T-helper 2 cell treated with Interferon-gamma antibody and Interleukin-4, amounts not matched to agents 5 μg/mL and 100 μg/mL, for 36 hours (primary cell): ENCODE data around the gene CIROP.
A peak's percentile ranks its signal among the peaks of the same experiment; 100 is the strongest.

Experiments used
- DNase-seq: peaks from one replicate; pipeline ENCODE4 v3.0.0; 2021; ENCODE audit warnings: low spot score
- H3K27ac Mint-ChIP-seq: one replicate; pipeline ENCODE4 v1.8.0; 2021; ENCODE audit warnings: mild to moderate bottlenecking, mixed read lengths
- H3K27me3 Mint-ChIP-seq: one replicate; pipeline ENCODE4 v1.8.0; 2021; ENCODE audit warnings: low read depth, mixed read lengths
- H3K36me3 Mint-ChIP-seq: one replicate; pipeline ENCODE4 v1.8.0; 2021; ENCODE audit warnings: low read depth, mixed read lengths
- H3K4me1 Mint-ChIP-seq: one replicate; pipeline ENCODE4 v1.8.0; 2021; ENCODE audit warnings: low read depth, mixed read lengths
- H3K4me3 Mint-ChIP-seq: one replicate; pipeline ENCODE4 v1.8.0; 2022; ENCODE audit warnings: mild to moderate bottlenecking, moderate library complexity, mixed read lengths
- H3K9me3 Mint-ChIP-seq: one replicate; pipeline ENCODE4 v1.8.0; 2021; ENCODE audit warnings: mixed read lengths

Gene CIROP

DNA sequence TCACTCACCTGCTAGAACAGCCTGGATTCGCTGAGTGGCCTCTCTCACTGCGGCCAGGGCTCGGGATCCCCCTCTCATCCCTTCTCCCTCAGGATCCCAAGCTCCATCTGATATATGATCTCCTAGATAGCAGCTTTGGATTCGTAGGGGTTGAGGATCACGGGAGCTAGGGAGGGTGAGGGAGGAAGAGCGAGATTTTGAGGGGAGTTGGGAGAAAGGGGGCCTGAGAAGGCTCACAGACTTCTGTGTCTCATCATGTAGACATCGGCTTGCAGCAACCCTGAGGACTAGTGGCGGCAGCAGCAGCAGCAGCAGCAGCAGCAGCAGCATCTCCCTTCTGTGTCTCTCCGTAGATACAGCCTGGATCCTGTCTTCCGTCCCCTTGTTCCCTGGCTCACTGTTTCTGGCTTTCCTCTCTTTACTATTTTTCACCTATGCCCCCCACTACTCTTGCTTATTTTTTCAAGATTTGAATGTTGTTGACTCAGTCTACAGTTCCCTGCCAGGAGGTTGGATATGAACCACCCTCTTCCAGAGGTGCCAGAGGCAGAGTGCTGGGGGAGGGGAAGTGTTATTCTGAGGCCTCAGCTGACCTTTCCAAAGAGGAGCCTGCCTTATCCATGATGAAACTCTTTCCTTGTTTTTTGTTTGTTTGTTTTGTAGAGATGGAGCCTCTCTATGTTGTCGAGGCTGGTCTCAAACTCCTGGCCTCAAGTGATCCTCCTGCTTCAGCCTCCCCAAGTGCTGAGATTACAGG, at the start of gene CIROP:
TSS of gene CIROP (minus strand) at position 399 of the 757 bp plus-strand sequence. CDS start at position 330, 69 bp downstream.
- Mint-ChIP-seq H3K4me3 (no peak within 1 kb of the TSS), H3K36me3 (peaks cover 2% of the 10 kb centered on the region), H3K4me1 (no peaks in the 10 kb centered on the region), H3K27ac (no peak within 1 kb of the TSS), H3K27me3 (peaks cover 7% of the 10 kb centered on the region), H3K9me3 (no peaks in the 10 kb centered on the region)
- no peak for DNase-seq

DNA sequence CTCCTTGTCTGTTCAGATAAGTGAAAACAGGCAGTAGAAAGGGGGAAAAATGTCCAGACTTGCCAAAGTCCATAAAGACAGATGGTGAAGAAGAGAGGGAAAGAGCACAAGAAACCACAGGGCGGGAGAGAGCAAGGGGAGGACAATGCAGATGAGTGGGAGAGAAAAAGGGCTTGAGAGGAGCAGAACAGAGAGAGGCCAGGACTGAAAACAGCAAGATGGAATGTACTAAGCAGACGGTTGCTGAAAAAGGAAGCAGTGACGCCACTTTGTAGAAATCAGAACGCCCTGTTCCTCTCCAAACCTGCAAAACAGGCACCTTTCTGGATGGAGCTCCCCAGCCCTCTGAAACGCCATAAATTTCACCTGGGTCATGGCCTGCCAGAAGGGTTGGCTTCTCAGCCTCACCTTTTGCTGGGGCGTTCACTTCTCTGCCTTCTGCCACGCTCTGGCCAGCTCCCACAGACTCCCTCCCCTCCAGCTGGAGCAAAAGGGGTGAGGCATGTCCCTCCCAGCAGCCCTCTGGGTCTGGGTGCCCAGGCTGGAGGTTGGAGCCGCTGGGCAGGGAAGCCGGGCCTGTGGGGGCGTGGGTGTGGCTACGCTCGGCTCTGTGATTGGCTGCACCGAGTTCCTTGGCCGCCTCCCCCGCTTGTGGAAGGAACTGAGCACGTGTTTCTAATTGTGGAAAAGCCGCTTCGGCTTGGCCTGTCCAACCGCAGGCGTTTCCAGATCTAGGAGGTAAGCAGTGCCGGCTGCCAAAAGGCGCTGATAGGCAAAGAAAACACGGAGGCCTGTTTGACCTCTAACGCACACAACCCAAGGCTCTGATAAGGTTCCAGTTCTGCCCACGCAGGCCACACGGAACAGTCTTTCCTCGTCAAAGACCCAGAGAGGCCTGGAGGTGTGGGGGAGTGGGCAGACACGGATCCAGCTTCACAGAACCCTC, 49.3 kb upstream of the CIROP start:
- no peak for DNase-seq
- H3K9me3 Mint-ChIP-seq = no peaks in the 10 kb centered on the region
- no peak overlapping the region for H3K27ac Mint-ChIP-seq
- peaks cover 11% of the 10 kb centered on the region for H3K4me1 Mint-ChIP-seq
- no peaks in the 10 kb centered on the region for H3K36me3 Mint-ChIP-seq
- H3K27me3 Mint-ChIP-seq = peaks cover under 1% of the 10 kb centered on the region
- H3K4me3 Mint-ChIP-seq = no peak overlapping the region

DNA sequence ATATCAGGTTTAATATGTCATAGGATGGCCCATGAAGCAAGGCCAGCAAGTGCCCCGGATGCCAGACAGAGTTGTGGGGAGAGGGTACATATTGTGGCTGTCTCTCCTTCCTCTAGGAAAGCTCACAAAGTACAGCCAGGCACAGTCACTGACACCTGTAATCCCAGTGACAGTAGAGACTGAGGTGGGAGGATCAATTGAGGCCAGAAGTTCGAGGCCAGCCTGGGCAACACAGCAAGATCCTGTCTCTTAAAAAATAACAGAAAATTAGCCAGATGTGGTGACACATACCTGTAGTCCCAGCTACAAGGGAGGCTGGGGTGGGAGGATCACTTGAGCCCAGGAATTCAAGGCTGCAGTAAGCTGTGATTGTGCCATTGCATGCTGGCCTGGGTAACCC, 46.6 kb upstream of the CIROP start:
- peaks cover 24% of the 10 kb centered on the region for H3K4me1 Mint-ChIP-seq
- no peaks in the 10 kb centered on the region for H3K9me3 Mint-ChIP-seq
- no peak overlapping the region for H3K27ac Mint-ChIP-seq
- no peaks in the 10 kb centered on the region for H3K36me3 Mint-ChIP-seq
- no peaks in the 10 kb centered on the region for H3K27me3 Mint-ChIP-seq
- H3K4me3 Mint-ChIP-seq = no peak overlapping the region
- DNase-seq = no peak

DNA sequence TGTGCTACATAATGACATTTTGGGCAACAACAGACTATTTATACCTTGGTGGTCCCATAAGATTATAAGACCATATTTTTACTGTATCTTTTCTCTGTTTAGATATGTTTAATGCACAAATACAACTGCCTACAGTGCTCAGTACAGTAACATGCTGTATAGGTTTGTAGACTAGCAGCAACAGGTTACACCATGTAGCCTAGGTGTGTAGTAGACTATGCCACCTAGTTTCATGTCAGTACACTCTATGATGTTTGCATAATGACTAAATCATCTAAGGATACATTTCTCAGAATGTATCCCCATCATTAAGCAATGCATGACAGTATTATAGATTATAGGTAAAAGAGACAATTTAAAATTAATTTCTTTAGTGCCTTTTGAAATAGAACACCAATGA, 45.0 kb upstream of the CIROP start:
- Mint-ChIP-seq H3K4me3 (no peak overlapping the region), H3K36me3 (no peaks in the 10 kb centered on the region), H3K9me3 (no peaks in the 10 kb centered on the region), H3K27me3 (no peaks in the 10 kb centered on the region), H3K4me1 (peaks cover 23% of the 10 kb centered on the region), H3K27ac (no peak overlapping the region)
- DNase-seq = no peak

DNA sequence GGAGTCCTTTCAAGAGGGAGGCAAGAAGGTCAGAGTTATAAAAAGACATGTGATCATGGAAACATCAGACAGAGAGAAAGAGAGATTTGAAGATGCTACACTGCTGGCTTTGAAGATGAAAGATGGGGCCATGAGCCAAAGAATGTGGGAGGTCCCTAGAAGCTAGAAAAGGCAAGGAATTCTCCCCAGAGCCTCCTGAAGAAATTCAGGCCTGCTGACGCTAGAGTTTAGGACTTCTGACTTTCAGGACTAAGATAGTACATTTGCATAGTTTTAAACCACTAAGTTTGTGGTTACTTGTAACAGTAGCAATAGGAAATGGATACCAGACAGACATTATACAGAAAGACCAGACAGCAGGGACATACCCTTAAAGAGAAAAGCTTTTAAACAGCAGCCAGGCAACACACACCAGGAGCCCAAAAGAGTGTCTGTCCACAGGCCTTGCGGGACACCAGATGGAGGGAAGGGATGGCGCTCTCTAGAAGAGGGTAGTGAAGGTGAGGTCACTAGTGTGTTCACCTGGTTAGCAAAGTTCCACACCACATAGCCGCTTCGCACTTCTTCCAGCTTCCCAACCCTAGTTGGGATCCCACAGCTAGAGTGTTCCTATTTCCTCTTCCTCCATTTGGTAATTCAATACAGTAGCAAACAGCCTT, 43.9 kb upstream of the CIROP start:
- Mint-ChIP-seq H3K9me3 (no peaks in the 10 kb centered on the region), H3K27me3 (no peaks in the 10 kb centered on the region), H3K36me3 (no peaks in the 10 kb centered on the region), H3K4me3 (no peak overlapping the region), H3K4me1 (peaks cover 19% of the 10 kb centered on the region), H3K27ac (no peak overlapping the region)
- DNase-seq = no peak

DNA sequence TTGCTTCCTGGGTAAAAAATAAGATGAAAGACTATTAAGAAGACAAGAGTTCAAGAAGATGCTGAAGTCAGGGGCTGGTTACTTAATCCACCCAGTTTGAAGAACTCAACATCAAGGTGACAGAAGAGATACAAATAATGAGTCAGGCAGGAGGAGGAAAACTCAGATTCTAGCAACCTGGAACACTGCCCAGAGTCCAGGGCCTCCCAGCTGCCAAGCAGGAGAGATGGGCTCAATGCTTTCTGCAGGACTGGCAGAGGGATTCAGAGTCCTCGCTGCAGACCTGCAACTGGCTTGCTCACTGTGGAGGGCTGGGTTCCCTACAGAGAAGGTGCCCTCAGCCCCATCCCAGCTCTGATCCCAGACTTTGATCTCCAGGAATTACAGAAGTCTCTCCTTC, 42.9 kb upstream of the CIROP start:
- no peaks in the 10 kb centered on the region for H3K27me3 Mint-ChIP-seq
- no peak overlapping the region for H3K27ac Mint-ChIP-seq
- DNase-seq = no peak
- no peaks in the 10 kb centered on the region for H3K9me3 Mint-ChIP-seq
- no peak overlapping the region for H3K4me3 Mint-ChIP-seq
- H3K4me1 Mint-ChIP-seq = peaks cover 18% of the 10 kb centered on the region
- no peaks in the 10 kb centered on the region for H3K36me3 Mint-ChIP-seq

DNA sequence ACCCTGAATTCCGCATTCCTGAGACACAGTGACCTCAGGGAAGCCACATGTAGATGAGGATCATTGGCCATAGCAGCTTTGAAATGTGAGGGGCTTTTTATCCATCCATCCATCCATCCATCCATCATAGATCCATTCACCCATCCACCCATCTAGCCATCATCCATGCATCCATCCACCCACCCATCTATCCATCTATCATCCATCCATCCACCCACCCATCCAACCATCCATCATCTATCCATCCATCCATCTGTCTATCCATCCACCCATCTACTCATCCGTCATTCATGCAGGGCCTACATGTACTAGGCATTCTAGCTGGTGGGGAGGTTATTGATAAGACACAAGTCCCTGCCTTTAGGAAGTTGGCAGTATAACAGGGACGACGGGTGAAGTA, 42.2 kb upstream of the CIROP start:
- H3K9me3 Mint-ChIP-seq = no peaks in the 10 kb centered on the region
- H3K4me3 Mint-ChIP-seq = no peak overlapping the region
- no peaks in the 10 kb centered on the region for H3K27me3 Mint-ChIP-seq
- no peak overlapping the region for H3K27ac Mint-ChIP-seq
- no peak for DNase-seq
- no peaks in the 10 kb centered on the region for H3K36me3 Mint-ChIP-seq
- H3K4me1 Mint-ChIP-seq = peaks cover 18% of the 10 kb centered on the region

DNA sequence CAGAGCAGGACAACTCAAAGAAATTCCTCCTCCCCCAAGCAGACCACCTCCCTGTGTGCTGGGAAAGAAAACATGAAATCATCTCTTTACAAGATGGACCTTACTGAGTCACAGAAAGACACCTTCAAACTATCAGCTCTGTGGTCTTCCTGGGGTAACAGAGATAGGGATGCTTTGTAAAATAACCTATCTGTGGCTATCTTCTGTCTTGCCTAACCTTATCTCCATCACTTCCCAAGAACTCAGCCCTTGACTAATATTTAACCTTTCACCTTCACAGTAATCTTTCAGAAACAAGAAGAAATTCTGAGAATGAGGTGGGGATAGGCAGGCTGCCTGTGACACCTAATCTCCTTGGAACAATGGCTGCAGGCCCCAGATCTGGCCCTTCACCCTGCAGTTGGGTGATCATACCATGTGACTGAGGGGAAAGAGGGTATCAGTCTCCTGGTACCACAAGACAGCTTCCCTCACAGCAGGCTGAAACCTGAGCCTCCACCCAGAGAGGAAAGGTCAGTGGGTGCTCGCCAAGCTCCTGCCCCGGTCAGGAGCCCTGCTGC, 41.6 kb upstream of the CIROP start:
- Mint-ChIP-seq H3K4me1 (peaks cover 18% of the 10 kb centered on the region), H3K27ac (no peak overlapping the region), H3K27me3 (no peaks in the 10 kb centered on the region), H3K9me3 (no peaks in the 10 kb centered on the region), H3K36me3 (no peaks in the 10 kb centered on the region), H3K4me3 (no peak overlapping the region)
- DNase-seq = peak; percentile 17

DNA sequence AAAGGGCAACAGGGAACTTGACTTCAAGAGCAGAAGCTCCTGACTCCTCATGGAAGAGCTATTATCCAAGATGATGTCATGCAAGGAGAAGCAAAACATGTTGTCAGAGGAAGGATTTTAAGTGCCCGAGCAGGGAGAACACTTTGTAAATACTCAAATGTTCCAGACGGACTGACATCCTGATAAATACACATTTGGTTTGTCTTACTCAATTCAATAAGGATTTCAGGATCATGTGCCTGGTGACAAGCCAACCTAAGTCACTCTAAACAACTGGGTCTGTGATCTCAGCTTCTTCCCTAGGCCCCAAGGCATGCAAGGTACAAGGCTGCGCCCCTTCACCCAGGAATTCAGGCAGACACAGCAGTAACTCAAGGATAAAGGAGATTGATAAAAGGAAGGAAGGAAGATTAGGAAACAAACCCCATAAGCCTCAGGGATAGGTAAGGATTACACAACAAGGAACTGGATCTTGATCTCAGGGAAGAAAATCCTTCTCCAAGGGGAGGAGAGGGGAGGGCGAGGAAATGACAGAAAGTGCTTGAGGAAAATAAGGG, 41.1 kb upstream of the CIROP start:
- H3K4me1 Mint-ChIP-seq = peaks cover 18% of the 10 kb centered on the region
- no peaks in the 10 kb centered on the region for H3K27me3 Mint-ChIP-seq

DNA sequence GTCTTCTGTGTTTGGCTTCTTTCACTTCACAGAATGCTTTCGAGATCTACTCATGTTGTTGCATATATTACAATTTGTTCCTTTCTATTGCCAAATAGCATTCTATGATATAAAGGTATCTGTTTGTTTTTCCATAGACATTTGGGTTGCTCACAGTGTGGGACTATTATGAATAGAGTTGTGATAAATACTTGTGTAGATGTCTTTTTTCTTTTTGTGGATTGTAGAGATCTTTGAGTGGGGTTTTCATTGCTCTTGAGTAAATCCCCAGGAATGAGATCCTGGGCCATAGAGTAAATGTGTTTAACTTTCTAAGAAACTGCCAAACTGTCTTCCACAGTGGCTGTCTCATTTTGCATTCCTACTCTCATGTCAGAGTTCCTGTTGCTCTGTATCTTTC, 39.1 kb upstream of the CIROP start:
- DNase-seq = no peak
- Mint-ChIP-seq H3K9me3 (no peaks in the 10 kb centered on the region), H3K36me3 (no peaks in the 10 kb centered on the region), H3K27ac (no peak overlapping the region), H3K4me3 (no peak overlapping the region), H3K4me1 (peaks cover 15% of the 10 kb centered on the region), H3K27me3 (no peaks in the 10 kb centered on the region)

More for the DNA sequence above, 41.1 kb upstream of the CIROP start:
- H3K36me3 Mint-ChIP-seq = no peaks in the 10 kb centered on the region
- no peak overlapping the region for H3K4me3 Mint-ChIP-seq
- H3K9me3 Mint-ChIP-seq = no peaks in the 10 kb centered on the region
- no peak for DNase-seq
- H3K27ac Mint-ChIP-seq = no peak overlapping the region

GRCh38 chr14:23142826-23143225, 38.0 kb upstream of the CIROP start:
- H3K27me3 Mint-ChIP-seq = no peaks in the 10 kb centered on the region
- no peak for DNase-seq
- no peaks in the 10 kb centered on the region for H3K9me3 Mint-ChIP-seq
- no peak overlapping the region for H3K4me3 Mint-ChIP-seq
- peaks cover 10% of the 10 kb centered on the region for H3K4me1 Mint-ChIP-seq
- H3K36me3 Mint-ChIP-seq = no peaks in the 10 kb centered on the region
- no peak overlapping the region for H3K27ac Mint-ChIP-seq

- H3K4me3 Mint-ChIP-seq = no peak overlapping the region
- no peaks in the 10 kb centered on the region for H3K27me3 Mint-ChIP-seq
- no peaks in the 10 kb centered on the region for H3K36me3 Mint-ChIP-seq
- no peak for DNase-seq
- H3K27ac Mint-ChIP-seq = no peak overlapping the region
- peaks cover 7% of the 10 kb centered on the region for H3K4me1 Mint-ChIP-seq
- no peaks in the 10 kb centered on the region for H3K9me3 Mint-ChIP-seq
Observed at GRCh38 chr14:23141706-23142444, 37.1 kb upstream of the CIROP start.

- H3K36me3 Mint-ChIP-seq = no peaks in the 10 kb centered on the region
- no peaks in the 10 kb centered on the region for H3K9me3 Mint-ChIP-seq
- H3K27ac Mint-ChIP-seq = no peak overlapping the region
- no peaks in the 10 kb centered on the region for H3K4me1 Mint-ChIP-seq
- no peak overlapping the region for H3K4me3 Mint-ChIP-seq
- no peaks in the 10 kb centered on the region for H3K27me3 Mint-ChIP-seq
- DNase-seq = no peak
Observed at GRCh38 chr14:23140371-23140770, 35.6 kb upstream of the CIROP start.
